ENCODE data around the gene NOL11.

DNA sequence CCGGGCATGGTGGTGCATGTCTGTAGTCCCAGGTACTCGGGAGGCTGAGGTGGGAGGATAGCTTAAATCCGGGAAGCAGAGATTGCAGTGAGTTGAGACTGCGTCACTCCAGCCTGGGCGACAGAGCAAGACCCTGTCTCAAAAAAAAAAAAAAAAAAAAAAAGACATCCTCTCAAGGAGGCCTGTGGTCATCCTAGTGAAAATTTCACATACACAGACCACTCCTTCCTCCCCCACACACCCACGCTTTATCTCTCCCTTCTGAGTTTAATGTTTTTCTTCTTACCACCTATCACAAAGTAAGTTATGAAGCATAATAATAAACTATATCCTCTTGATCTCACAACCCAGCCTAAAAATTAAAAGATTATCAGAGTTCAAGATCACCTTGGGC is 1.3 kb upstream of the NOL11 start:
- TF ChIP-seq, protein P1, sequence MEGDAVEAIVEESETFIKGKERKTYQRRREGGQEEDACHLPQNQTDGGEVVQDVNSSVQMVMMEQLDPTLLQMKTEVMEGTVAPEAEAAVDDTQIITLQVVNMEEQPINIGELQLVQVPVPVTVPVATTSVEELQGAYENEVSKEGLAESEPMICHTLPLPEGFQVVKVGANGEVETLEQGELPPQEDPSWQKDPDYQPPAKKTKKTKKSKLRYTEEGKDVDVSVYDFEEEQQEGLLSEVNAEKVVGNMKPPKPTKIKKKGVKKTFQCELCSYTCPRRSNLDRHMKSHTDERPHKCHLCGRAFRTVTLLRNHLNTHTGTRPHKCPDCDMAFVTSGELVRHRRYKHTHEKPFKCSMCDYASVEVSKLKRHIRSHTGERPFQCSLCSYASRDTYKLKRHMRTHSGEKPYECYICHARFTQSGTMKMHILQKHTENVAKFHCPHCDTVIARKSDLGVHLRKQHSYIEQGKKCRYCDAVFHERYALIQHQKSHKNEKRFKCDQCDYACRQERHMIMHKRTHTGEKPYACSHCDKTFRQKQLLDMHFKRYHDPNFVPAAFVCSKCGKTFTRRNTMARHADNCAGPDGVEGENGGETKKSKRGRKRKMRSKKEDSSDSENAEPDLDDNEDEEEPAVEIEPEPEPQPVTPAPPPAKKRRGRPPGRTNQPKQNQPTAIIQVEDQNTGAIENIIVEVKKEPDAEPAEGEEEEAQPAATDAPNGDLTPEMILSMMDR (IDR thresholded peaks at IDR 0.05), result no peak
- no peak for TF ChIP-seq POLR2A (IDR thresholded peaks at IDR 0.05)
